HG02981 (cell line): Measurements from ENCODE around the gene LRRN4CL.
A peak's percentile ranks its signal among the peaks of the same experiment; 100 is the strongest.
"Not testable (repeated sequence)": the region's sequence is repeated elsewhere in the genome, so short reads cannot be mapped to it uniquely, and the experiment has no call there.

ENCODE experiments used
- ATAC-seq: cut with Tn5 transposase; IDR thresholded peaks from one replicate; pipeline ENCODE4 v1.9.1; 2021; ENCODE audit warnings: mild to moderate bottlenecking, moderate library complexity; ENCODE audit not compliant: unreplicated experiment

LRRN4CL gene

DNA sequence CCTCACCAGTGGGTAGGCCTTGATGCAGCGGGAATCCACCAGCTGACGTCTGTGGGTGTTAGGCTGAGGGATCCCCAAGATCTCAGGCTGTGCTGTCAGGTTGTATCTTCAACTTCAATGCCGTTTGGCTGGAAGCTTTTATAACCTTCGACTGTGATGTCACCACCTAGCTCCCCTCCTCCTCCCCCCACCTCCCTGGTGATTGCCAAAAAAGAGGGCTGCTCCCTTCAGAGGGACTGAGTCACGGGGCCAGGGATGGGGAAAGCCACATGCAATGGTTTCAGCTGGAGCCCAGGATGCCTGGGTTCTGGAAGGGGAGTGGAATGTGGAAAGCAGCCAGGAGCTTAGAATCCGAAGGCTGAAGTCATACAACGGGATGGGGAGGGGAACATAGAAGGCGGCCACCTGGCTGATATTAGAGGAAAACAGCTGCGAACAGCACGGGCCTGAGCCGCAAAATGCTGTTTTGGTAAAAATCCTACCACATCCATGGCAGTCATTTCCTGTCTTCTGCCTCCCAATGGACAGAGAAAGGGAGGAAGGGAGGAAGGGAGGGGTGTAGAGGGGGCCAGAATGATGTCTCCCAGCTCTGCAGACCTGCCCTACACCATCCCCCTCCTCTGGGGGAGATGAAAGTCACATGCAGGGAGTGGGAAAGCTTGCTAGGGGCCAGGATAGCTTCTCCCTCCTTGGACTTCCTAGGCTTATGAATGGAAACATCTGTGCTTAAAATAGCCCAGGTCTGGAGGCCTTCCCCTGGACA lies at the start of gene LRRN4CL:
Gene LRRN4CL (minus strand): TSS at position 110 of the 763 bp plus-strand sequence. CDS start 1,022 bp downstream, outside the sequence.
- ATAC-seq, result no peak

DNA sequence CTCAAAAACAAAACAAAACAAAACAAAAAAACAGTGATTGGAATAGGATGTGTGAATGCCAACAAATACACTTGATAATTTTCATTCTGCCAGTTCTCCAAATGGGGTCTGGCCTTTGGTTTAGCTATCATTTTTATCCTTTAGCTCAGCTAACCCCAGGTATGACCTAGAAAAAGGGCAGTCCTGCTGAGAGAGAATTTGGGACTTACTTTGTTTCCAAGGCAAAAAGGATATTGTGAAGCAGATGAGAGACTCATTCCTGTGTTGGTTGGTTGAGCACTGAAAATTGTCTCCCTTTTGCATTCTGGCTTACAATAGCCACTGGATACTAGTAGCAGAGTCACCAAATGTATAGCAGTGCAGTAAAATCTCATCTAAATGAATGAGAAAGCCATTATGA lies 47.9 kb upstream of the LRRN4CL start:
- ATAC-seq, result no peak

DNA sequence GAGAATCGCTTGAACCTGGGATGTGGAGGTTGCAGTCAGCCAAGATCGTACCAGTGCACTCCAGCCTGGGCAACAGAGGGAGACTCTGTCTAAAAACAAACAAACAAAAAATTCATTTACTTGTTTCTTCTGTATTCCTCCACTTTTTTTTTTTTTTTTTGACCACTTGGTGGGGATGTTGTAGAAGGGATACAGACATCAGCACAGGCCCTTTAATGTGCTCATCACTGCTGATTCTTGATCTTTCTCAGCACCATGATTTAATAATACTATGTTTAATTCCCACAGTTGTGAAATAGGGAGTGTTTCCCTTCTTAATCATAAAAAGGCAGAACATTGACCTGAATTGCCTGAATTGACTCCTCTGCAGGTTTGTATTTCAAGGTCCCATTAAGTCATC lies 43.5 kb upstream of the LRRN4CL start:
- no peak for ATAC-seq

DNA sequence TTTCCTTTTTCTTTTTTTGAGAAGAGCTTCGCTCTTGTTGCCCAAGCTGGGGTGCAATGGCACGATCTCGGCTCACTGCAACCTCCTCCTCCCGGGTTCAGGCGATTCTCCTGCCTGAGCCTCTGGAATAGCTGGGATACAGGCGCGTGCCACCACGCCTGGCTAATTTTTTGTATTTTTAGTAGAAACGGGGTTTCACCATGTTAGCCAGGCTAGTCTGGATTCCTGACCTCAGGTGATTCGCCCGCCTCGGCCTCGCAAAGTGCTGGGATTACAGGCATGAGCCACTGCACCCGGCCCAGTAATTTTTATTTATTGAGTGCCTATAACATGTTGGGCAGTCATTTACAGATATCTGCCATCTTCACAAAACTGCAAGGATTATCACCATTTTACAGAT lies 40.7 kb upstream of the LRRN4CL start:
- ATAC-seq, result not testable (repeated sequence)

DNA sequence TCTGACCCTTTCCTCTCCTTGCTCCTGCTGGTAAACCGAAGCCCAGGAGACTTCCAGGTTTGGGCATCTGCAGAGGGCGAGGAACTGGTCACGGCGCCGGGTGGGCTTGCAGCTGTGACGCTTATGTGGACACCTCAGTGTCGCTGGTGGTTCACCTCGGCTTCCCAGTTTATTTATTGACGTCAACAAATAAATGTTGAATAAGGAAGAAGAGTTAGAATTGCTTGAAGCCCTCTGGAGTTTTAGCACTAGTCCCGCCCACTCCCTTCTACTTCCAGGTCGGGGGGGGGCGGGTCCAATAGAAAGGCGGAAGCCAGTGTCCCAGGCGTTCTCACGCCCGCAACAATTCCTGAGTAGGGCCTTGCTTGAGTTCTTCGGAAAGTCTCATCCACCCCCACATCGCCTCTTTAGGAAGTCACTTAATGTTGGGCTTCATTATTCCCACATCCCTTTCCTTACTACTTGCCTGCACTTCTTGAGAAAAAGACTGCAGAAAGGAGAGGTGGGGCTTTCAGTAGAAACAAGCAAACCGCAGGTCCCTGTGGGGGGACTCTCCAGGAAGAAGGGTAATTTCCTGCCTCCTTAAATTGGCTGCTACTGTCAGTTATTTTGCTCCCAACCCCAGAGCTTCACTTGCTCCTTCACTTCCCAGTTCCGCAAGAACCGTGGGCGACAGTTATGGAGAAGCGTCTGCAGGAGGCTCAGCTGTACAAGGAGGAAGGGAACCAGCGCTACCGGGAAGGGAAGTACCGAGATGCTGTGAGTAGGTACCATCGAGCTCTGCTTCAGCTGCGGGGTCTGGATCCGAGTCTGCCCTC lies 39.0 kb upstream of the LRRN4CL start, which contains the start of gene TTC9C:
Gene TTC9C (plus strand): TSS at position 316 of the 818 bp plus-strand sequence. CDS start 363 bp downstream, at position 679.
- ATAC-seq, result no peak

DNA sequence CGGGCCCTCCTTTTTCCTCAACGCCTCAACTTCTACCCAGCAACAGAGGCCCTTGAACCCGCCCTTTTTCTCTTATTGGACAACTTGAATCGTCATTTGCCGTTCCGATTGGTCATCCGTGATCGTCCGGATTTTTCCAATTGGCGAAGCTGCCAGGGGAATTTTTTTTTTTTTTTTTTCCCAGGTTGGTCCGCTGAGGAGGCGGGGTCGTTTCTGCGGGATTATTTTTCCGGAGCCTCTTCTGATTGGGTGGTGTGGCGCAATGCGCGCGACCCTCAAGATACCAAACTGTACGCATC lies 38.5 kb upstream of the LRRN4CL start:
- peak; percentile 38 for ATAC-seq

DNA sequence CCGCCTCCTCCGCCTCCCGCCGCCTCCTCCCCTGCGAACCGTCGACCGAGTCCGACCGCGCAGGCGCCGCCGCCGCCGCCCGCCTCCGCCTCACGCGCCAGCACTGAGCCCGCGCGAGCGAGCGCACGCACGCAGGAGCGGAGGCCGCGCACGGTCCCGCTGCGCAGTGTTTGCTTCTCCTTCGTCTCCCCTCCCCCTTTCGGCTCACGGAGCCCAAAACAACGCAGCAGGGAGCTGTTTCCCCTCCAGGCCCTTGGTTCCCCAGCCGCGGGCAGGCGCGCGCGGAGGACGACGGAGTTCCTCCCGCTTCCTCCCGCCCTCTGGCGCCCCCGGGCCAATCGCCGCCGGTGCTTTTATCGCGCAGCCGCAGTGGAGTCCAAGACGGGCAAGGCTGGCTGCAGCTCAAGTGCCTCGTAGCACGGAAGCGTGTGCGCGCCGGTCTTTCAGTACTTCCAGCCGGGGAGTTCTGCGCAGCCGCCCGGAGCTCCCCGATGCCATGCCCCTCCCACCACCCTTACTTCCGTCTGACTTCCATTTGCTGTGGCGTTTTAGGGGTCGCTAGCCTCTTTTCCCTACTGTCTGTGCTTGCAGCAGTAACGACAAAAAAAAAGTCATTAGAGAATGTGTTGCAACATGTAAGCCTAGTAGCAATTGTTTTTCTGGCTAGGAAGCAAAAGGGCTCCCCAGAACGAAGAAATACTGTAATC lies 38.0 kb upstream of the LRRN4CL start, which contains the start of gene HNRNPUL2:
Gene HNRNPUL2 (minus strand): TSS at position 293 of the 707 bp plus-strand sequence. CDS start 301 bp downstream, outside the sequence.
- peak; percentile 65 for ATAC-seq

DNA sequence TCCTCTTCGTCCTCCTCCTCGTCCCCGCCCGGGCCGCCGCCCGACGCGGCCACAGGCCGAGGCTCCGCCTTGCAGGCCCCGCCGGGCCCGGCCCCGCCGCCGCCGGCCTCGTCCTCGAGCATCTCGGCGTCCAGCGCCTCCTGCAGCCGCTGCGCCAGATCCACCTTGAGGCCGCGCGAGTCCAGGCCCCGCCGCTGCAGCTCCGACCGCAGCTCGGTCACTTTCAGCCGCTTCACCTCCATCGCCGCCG lies 37.5 kb upstream of the LRRN4CL start:
- ATAC-seq, result no peak

DNA sequence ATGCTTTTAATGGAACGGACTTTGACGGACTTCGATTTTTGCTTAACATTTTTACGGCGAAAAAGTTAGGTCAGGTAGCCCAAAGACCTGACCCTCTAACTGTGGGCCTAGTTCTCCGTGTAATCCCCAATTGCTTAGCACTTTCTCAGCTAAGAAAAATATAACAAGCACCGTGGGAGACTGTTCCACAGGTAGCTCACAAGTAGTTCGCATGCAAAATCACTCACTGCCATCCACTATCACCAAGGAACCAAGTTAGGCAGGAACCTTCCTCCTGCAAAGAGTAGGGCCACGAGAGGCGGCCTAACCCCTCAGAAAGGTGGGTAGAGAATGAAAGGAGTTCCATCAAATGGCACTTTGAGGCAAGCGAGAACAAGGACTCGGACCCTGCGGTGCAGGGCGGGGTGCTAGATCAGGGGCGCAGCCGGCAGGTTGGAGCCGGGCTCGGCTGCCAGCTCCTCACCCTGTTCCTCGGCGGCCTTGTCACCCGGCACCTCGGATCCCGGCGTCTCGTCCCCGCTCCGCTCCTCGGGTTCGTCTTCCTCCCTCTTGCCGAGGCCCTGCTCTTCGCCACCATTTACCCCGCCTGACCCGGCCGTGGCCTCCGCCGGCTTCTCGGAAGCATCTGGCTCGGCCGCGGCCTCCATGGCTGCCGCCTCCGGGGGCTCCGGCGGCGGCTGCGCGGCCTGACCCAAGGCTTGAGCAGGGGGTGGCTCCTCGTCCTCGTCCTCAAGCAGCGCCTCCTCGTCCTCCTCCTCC lies 37.0 kb upstream of the LRRN4CL start:
- peak; percentile 2 for ATAC-seq

DNA sequence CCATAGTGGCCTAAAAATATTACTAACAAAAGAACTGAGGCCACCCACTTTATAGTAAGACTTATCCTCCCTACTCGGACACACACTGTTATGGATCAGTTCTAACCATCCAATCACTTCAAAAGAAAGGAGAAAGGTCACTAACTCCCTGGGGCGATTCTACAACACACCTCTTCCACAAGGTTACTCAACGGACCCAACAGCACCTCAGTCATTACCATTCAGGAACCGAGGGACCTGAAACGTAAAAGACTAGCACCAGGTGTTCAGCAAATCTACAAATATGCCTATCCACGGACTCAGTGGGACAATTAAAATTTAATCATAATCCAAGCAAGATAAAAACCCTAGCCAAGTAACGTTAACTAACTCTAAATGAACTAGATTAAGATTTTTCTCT lies 36.3 kb upstream of the LRRN4CL start:
- no peak for ATAC-seq

DNA sequence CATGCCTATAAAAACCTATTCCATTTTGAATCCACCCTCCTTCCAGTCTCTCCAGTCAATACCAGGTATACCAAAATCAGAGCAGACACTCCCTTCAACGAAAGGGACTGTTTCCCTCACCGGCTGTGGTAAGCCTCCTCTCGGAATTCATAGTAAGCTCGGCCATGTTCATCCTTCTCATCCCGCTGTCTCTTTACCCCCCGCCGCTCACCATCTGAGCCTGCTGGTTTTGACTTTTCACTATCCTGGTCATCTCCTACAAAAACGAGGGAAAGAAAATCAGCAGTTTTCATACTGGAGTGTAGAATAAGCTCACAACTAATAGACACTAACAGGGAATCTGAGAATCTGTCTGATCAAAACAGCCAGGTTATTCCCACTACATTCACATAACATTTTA lies 34.8 kb upstream of the LRRN4CL start:
- ATAC-seq, result no peak

DNA sequence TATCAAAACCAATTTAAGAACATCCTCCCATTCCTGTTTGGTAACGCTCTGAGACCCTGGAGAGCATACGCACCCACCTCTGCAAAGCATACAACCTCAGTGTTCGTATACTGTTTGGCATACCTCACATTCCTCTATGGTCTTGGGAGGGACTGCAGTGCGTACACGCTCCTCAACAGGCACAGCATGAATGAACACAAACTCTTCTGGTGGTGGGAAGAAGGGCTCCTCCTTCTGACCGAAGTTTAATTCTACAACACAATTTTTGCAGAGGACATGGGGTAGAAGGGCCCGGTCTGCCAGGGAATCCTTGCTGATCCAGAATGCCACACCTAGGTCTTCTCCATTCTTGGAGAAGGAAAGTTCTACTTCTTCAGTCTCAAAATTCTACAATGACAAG lies 32.7 kb upstream of the LRRN4CL start:
- no peak for ATAC-seq

DNA sequence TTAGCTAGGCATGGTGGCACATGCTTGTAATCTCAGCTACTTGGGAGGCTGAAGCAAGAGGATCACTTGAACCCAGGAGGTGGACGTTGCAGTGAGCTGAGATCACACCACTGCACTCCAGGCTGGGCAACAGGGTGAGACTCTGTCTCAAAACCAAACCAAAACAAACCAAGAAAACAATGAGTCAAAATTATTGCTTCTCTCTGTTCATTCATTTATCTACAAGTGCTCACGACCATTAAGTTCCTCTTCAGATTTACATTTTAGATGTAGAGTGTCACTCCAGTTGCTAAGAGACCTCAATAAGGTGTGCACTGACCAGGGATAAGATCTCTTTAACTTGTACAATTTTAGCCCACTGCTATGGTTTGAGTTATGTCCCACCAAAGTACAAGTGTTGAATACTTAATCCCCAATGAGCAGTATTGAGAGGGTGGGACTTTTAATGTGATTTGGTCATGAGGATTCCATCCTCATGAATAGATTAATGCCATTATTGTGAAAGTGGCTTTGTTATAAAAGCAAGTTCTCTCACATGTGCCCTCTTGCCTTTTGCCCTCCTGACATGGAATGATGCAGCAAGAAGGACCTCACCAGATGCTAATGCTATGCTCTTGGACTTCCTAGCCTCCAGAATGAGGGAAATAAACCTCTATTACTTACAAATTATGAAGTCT lies 30.1 kb upstream of the LRRN4CL start:
- ATAC-seq, result no peak

DNA sequence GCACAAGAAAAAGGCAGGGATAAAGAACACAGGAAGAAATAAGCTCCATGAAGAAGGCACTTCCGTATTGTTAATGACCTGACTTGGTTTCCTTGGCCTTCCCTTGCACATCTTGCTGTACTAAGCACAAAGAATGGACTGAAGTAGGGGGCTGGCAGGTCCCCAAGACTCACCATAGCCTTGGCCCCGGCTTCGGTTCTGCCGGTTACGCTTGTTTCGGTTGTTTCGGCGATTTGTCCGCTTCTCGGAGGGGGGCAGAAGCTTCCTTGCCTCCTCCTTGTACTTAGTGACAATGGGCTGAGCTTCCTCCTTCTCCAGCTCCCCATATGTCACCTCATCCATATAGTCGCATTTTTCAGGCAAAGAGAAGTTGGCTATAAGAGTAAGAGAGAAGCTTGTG lies 27.5 kb upstream of the LRRN4CL start:
- ATAC-seq, result no peak

DNA sequence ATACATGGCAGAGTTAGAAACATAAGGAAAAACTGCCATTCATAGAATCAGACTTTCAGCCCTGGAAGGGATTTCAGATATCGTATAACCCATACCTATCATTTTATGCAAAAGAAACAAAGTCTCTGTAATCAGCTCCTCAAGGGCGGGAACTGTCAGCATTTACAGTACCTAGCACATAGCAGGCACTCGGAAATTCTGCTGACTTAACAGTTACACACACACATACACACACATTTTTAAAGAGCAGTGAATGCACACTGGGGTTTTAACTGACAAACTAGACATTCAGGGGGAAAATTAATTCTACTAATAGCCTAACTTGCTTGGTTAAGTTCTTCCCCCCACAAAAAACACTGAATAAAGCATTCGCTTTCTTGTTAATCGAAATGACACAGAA lies 26.9 kb upstream of the LRRN4CL start:
- ATAC-seq, result no peak

DNA sequence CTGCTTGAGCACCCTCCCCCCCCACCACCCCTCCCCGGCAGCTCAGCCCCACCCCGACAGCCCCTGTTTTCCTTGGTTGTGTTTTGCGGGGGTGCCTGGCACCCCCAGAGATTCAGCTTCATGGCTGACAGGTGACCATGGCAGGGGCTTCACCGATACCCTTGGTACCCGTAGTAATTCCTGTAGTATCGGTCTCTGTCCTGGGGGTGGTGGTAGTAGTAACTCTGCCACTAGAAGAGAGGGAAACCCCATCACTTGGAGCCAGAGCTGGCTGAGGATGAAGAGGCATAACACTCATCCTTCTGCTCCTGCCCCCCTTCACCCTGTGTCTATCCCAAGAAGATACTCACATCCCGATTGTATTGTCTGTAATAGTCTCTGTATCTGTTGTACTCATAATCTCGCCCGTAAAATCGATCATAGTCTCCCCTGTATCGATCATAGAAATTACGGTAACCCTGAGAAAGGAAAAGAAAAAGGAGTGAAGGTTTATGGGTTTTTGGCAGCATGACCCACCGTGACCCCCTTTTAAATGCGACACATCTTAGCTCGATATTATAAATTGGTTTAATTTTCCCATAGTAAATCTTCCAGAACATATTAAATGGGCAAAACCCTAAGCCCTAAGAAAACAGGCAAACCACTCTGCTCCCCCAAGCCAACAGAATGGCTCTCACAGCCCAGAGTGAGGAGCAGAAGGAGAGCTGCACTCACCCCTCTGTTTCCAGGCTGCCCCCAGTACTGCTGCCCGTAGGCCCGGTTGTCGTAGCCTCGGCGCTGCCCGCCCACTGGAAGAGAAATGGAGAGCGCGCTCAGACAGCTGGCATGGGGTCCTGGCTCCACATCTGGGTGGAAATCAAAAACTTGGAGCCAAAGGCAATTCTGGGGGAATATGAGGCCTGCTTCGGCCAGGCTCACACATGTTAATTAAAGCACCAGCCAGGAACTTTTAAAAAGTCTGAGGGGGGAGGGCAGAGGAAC lies 26.1 kb upstream of the LRRN4CL start:
- no peak for ATAC-seq

DNA sequence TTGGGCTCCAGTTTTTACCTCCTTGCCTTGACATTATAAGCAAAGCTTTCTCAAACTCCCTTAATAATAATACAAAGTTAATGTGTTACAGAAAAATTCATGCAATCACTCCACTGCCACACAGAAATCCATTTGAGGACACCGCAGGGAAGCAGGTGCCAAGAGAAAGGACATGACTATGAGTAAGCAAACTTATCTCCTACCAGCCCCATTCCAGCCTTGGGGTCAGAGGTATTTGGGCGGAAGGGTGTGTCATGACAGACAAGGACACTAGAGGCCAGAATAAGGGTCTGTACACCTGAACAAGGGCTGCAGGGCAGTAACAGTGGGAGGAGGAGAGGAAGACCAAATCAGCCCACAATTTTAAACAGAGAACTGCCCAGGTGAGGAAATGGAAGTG lies 24.0 kb upstream of the LRRN4CL start:
- no peak for ATAC-seq

DNA sequence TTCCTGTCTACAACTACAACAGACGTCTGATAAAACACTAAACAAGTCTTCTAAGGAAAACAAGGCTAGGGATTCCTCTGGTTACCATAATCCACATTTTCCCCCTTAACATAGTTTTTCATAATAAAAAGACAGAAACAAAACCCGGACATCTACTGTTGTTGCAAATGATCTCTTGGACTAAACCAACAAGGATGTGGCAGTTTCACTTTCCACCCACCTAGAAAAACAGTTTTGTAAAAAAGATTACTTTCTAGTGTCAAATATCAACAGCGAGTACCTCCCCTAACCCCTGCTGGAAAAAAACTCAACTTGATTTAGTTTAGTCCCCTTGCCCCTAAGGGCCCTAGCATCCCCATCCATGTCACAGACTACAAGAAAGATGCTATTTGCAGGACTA lies 23.5 kb upstream of the LRRN4CL start:
- no peak for ATAC-seq

DNA sequence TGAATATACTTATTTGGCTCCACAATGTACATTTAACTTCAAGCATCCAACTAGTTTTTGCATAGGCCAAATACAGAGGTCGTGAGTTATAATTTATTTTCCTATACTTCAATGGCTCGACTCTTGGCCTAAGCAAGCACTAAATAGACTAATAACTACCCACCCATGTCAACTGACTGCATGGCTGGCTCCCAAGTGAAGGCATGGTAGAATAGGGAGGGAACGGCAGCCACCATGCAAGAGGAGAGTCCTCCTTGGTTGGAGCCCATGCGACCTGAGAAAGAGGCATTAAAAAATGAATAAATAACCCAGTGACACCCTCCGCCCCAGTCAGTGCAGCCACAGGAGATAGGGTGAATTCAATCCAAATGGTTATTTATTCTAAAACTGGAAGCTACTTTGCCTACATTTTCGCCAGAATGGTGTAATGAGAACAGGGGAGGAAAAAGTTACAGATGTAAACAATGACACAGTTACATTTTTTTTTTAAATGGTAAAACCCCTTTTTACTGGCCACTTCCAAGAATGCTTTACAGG lies 23.0 kb upstream of the LRRN4CL start:
- no peak for ATAC-seq
